RWPE2 (cell line): ENCODE results near the gene SLC39A3.

ENCODE experiments used
- ATAC-seq: fragments of 200-7000 bp; cut with Tn5 transposase; 3 replicates; pipeline ENCODE4 v1.9.1; 2021; ENCODE audit warnings: low read depth
- DNase-seq: peaks from one replicate; pipeline ENCODE4 v3.0.0-alpha.2; 2020; ENCODE audit warnings: low spot score
- H3K27ac ChIP-seq: fragments of 450-650 bp; 2 replicates; pipeline ENCODE4 v1.5.1; 2017; ENCODE audit warnings: mild to moderate bottlenecking; ENCODE audit not compliant: poor library complexity, severe bottlenecking
- H3K27me3 ChIP-seq: fragments of 250-450 bp; sonication (Bioruptor Pico); 2 replicates; pipeline ENCODE4 v1.5.1; 2021; ENCODE audit warnings: mild to moderate bottlenecking, moderate library complexity; ENCODE audit not compliant: insufficient read depth, poor library complexity, severe bottlenecking
- H3K36me3 ChIP-seq: fragments of 250-450 bp; sonication (Bioruptor Pico); 2 replicates; pipeline ENCODE4 v1.5.1; 2020; ENCODE audit warnings: low read depth, mild to moderate bottlenecking, moderate library complexity
- H3K4me1 ChIP-seq: fragments of 250-450 bp; sonication (Bioruptor Pico); 2 replicates; pipeline ENCODE4 v1.5.1; 2021; ENCODE audit warnings: mild to moderate bottlenecking, moderate library complexity; ENCODE audit not compliant: insufficient read depth, poor library complexity, severe bottlenecking
- H3K4me3 ChIP-seq: fragments of 250-450 bp; sonication (Bioruptor Pico); 2 replicates; pipeline ENCODE4 v1.5.1; 2021; ENCODE audit warnings: mild to moderate bottlenecking, moderate library complexity; ENCODE audit not compliant: severe bottlenecking
- H3K9me3 ChIP-seq: fragments of 250-450 bp; sonication (Bioruptor Pico); 2 replicates; pipeline ENCODE4 v1.5.1; 2021; ENCODE audit warnings: mild to moderate bottlenecking, moderate library complexity; ENCODE audit not compliant: severe bottlenecking
- CTCF ChIP-seq: fragments of 450-650 bp; IDR thresholded peaks from one replicate; pipeline ENCODE4 v1.5.1; 2017; ENCODE audit warnings: mild to moderate bottlenecking, moderate library complexity; ENCODE audit not compliant: poor library complexity, severe bottlenecking

The SLC39A3 gene

GRCh38 chr19:2702170-2703076, 37.4 kb downstream of the SLC39A3 start, which contains the start of gene GNG7:
Gene GNG7 (minus strand): TSS chr19:2702694. CDS start chr19:2520688, 182,006 bp downstream.
- no peak for TF ChIP-seq CTCF
- H3K4me1 ChIP-seq = no peaks in the 10 kb centered on the region
- DNase-seq = peak; percentile 83
- H3K36me3 ChIP-seq = no peaks in the 10 kb centered on the region
- ATAC-seq = peak; percentile 96
- no peaks in the 10 kb centered on the region for H3K9me3 ChIP-seq
- no peaks in the 10 kb centered on the region for H3K27me3 ChIP-seq
- H3K4me3 ChIP-seq = peak within 1 kb of the TSS; percentile 42
- H3K27ac ChIP-seq = no peak within 1 kb of the TSS

- Histone ChIP-seq H3K27me3 (no peaks in the 10 kb centered on the region), H3K27ac (no peak overlapping the region), H3K4me1 (no peaks in the 10 kb centered on the region), H3K9me3 (no peaks in the 10 kb centered on the region), H3K36me3 (no peaks in the 10 kb centered on the region), H3K4me3 (no peak overlapping the region)
- no peak for ATAC-seq
- no peak for TF ChIP-seq CTCF
- no peak for DNase-seq
These were observed 38.3 kb downstream of the SLC39A3 start for GRCh38 chr19:2701361-2702169.

GRCh38 chr19:2700660-2701360, 39.0 kb downstream of the SLC39A3 start:
- H3K27me3 ChIP-seq = no peaks in the 10 kb centered on the region
- H3K36me3 ChIP-seq = no peaks in the 10 kb centered on the region
- no peak for DNase-seq
- H3K4me1 ChIP-seq = no peaks in the 10 kb centered on the region
- H3K9me3 ChIP-seq = no peaks in the 10 kb centered on the region
- ATAC-seq = no peak
- no peak overlapping the region for H3K27ac ChIP-seq
- H3K4me3 ChIP-seq = no peak overlapping the region
- no peak for TF ChIP-seq CTCF

GRCh38 chr19:2699413-2700140, 40.2 kb downstream of the SLC39A3 start:
- DNase-seq (no peak), ATAC-seq (no peak)
- no peaks in the 10 kb centered on the region for H3K27me3 ChIP-seq
- H3K4me1 ChIP-seq = no peaks in the 10 kb centered on the region
- no peak for TF ChIP-seq CTCF
- no peak overlapping the region for H3K27ac ChIP-seq
- no peaks in the 10 kb centered on the region for H3K36me3 ChIP-seq
- H3K9me3 ChIP-seq = no peaks in the 10 kb centered on the region
- no peak overlapping the region for H3K4me3 ChIP-seq
